Activated CD8-positive, alpha-beta memory T cell treated with anti-CD3 and anti-CD28 coated beads for 36 hours (primary cell): ENCODE data around the gene OR52H1. TPM values are rescaled to one million over a fixed set of nuclear protein-coding genes. Genes with fewer than 3 reads are reported as not detected.
"Not testable (repeated sequence)": the region's sequence is repeated elsewhere in the genome, so short reads cannot be mapped to it uniquely, and the experiment has no call there.

ENCODE experiments used
- CTCF ChIA-PET: fragments of 350-600 bp; sonication (Branson Sonifier 250); formaldehyde crosslinking; loops from one replicate; lab custom pipeline; 2021; ENCODE audit warnings: antibody characterized with exemption; lab: Charles Lee
- POLR2A ChIA-PET: fragments of 350-600 bp; sonication (Branson Sonifier 250); formaldehyde crosslinking; loops from one replicate; lab custom pipeline; 2021; ENCODE audit warnings: antibody characterized with exemption; lab: Charles Lee
- total RNA-seq, 2 experiments: library from RNA; stranded (reverse); gene quantifications; one replicate each; pipeline ENCODE4 v1.2.3, GENCODE V29; 2021

The OR52H1 gene
- not detected for total RNA-seq

GRCh38 chr11:5548440-5548839 lies at the start of gene OR52H1:
Gene OR52H1 (minus strand): TSS chr11:5548540. CDS start chr11:5545505, 3,035 bp downstream.
- ChIA-PET POLR2A (no interaction called here), CTCF (interaction anchor here (0.6 kb wide), 1 partner anchor 552 kb away, joined by 3 read pairs; no protein-coding TSS in a partner anchor)

- CTCF ChIA-PET: no interaction called here
- POLR2A ChIA-PET: no interaction called here
Observed at GRCh38 chr11:5597953-5598352, 49.6 kb upstream of the OR52H1 start.

GRCh38 chr11:5596607-5597201 lies 48.4 kb upstream of the OR52H1 start, which contains the start of gene TRIM6:
Gene TRIM6 (plus strand): TSS chr11:5596637. CDS start chr11:5596898, 261 bp downstream.
- ChIA-PET POLR2A (no interaction called here), CTCF (no interaction called here)

GRCh38 chr11:5593146-5593545 lies 44.8 kb upstream of the OR52H1 start:
- ChIA-PET POLR2A (no interaction called here), CTCF (interaction anchor here (1.5 kb wide), 1 partner anchor 10 kb away, joined by 3 read pairs; no protein-coding TSS in a partner anchor)

- CTCF ChIA-PET: interaction anchor here (1.5 kb wide), 1 partner anchor 9 kb away, joined by 3 read pairs; no protein-coding TSS in a partner anchor
- POLR2A ChIA-PET: no interaction called here
Observed at GRCh38 chr11:5592615-5593014, 44.3 kb upstream of the OR52H1 start.

GRCh38 chr11:5591613-5592012 lies 43.3 kb upstream of the OR52H1 start:
- ChIA-PET POLR2A (interaction anchor here (0.7 kb wide), 1 partner anchor 12 kb away, joined by 3 read pairs; no protein-coding TSS in a partner anchor), CTCF (interaction anchor here (1.5 kb wide), 1 partner anchor 8 kb away, joined by 3 read pairs; no protein-coding TSS in a partner anchor)

- POLR2A ChIA-PET, CTCF ChIA-PET: not testable (repeated sequence)
Observed at GRCh38 chr11:5589906-5590305, 41.6 kb upstream of the OR52H1 start.

- CTCF ChIA-PET: interaction anchor here (0.6 kb wide), 1 partner anchor 811 kb away, joined by 4 read pairs; no protein-coding TSS in a partner anchor
- POLR2A ChIA-PET: not testable (repeated sequence)
Observed at GRCh38 chr11:5584458-5584857, 36.1 kb upstream of the OR52H1 start.

- ChIA-PET CTCF (no interaction called here), POLR2A (no interaction called here)
Observed at GRCh38 chr11:5581014-5581413, 32.7 kb upstream of the OR52H1 start.

- POLR2A ChIA-PET: no interaction called here
- CTCF ChIA-PET: no interaction called here
Observed at GRCh38 chr11:5580577-5580976, 32.2 kb upstream of the OR52H1 start, which contains the start of gene OR52B6. Gene OR52B6 (plus strand): TSS chr11:5580877. CDS start chr11:5580877, 0 bp downstream.

- ChIA-PET CTCF (no interaction called here), POLR2A (no interaction called here)
Observed at GRCh38 chr11:5577101-5577500, 28.8 kb upstream of the OR52H1 start.

- ChIA-PET CTCF (no interaction called here), POLR2A (no interaction called here)
Observed at GRCh38 chr11:5575152-5575551, 26.8 kb upstream of the OR52H1 start.

GRCh38 chr11:5574654-5575053 lies 26.3 kb upstream of the OR52H1 start:
- POLR2A ChIA-PET: no interaction called here
- CTCF ChIA-PET: no interaction called here

GRCh38 chr11:5564259-5565019 lies 16.1 kb upstream of the OR52H1 start:
- POLR2A ChIA-PET: no interaction called here
- CTCF ChIA-PET: no interaction called here

- POLR2A ChIA-PET: no interaction called here
- CTCF ChIA-PET: no interaction called here
Observed at GRCh38 chr11:5557751-5558150, 9.4 kb upstream of the OR52H1 start.

GRCh38 chr11:5556596-5557188 lies 8.4 kb upstream of the OR52H1 start:
- CTCF ChIA-PET: no interaction called here
- POLR2A ChIA-PET: no interaction called here

GRCh38 chr11:5553343-5553742 lies 5.0 kb upstream of the OR52H1 start:
- CTCF ChIA-PET: no interaction called here
- POLR2A ChIA-PET: no interaction called here

GRCh38 chr11:5550440-5551095 lies 2.2 kb upstream of the OR52H1 start:
- ChIA-PET CTCF (no interaction called here), POLR2A (no interaction called here)

GRCh38 chr11:5547982-5548381 lies 358 bp downstream of the OR52H1 start:
- POLR2A ChIA-PET: no interaction called here
- CTCF ChIA-PET: interaction anchor here (0.6 kb wide), 1 partner anchor 551 kb away, joined by 3 read pairs; no protein-coding TSS in a partner anchor

- ChIA-PET POLR2A (no interaction called here), CTCF (no interaction called here)
Observed at GRCh38 chr11:5546457-5546856, 1.9 kb downstream of the OR52H1 start.
